ENCODE results near the gene PLAGL2. TPM values are rescaled to one million over a fixed set of nuclear protein-coding genes. Genes with fewer than 3 reads are reported as not detected.
"Not testable (repeated sequence)": the region's sequence is repeated elsewhere in the genome, so short reads cannot be mapped to it uniquely, and the experiment has no call there.

The PLAGL2 gene
- total and polyA plus RNA-seq, 5 donors: 4.1 to 7.8 (median 6.7) TPM

DNA sequence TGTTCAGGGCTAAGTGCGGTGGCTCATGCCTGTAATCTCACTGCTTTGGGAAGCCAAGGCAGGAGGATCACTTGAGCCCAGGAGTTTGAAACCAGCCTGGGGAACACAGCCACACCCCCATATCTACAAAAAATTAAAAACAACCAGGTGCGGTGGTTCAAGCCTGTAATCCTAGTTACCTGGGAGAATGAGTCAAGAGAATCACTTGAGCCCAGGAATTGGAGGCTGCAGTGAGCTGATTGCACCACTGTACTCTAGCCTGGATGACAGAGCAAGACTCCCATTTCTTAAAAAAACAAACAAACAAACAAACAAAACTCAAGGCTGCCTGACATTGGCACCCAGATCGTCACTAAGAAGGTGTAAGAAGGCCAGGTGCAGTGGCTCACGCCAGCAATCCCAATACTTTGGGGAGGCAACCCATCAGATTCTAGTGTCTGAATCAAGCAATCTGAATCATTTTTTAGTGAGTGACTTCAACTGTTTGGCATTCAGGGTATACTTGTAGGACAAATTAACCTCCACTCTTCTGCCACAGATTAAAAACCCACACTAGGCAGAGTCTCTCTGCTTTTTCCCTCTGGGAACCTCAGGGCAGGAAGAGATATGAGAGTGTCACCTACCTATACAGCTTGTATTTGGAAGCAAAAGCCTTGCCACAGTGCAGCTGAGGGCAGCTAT, 6.1 kb downstream of the PLAGL2 start:
- H3K4me1 ChIP-seq (ENCODE audit: control insufficient read depth, insufficient read depth, low read length): peaks cover 14% of the 10 kb centered on the region
- no peaks in the 10 kb centered on the region for H3K27me3 ChIP-seq (ENCODE audit: control insufficient read depth, insufficient read depth)
- no peaks in the 10 kb centered on the region for H3K9me3 ChIP-seq (ENCODE audit: control insufficient read depth, low read length)
- no peak for DNase-seq
- H3K4me3 ChIP-seq (ENCODE audit: low read length): no peak overlapping the region
- intact Hi-C loops (cut with DNase I): no loop called here
- H3K27ac ChIP-seq (ENCODE audit: low read length): peak overlapping the region; percentile 68
- no peak for ATAC-seq
- 82% methylated on average over 4 of the region's 4 CpGs for WGBS

DNA sequence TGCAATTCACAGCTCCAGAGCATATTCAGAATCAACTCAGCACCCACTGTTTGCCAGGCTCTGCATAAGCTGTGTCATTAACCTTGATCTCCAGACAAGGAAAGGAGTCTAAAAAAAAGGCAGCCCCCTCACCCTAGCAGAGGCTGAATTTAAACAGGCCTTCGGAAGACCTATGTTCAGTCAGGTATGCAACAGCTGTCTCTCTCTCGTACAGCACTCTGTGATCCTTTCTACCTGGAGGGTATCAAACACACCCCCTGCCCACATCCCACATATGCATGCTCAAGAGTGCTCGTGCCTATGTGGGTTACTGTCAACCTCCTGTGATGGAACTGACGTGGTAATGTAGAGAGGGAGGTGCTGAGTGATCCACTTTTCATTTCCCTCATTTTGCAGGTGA, 8.5 kb downstream of the PLAGL2 start:
- ATAC-seq (no peak), DNase-seq (no peak)
- H3K4me1 ChIP-seq (ENCODE audit: control insufficient read depth, insufficient read depth, low read length): peaks cover 5% of the 10 kb centered on the region
- H3K9me3 ChIP-seq (ENCODE audit: control insufficient read depth, low read length): no peaks in the 10 kb centered on the region
- H3K4me3 ChIP-seq (ENCODE audit: low read length): no peak overlapping the region
- no peaks in the 10 kb centered on the region for H3K27me3 ChIP-seq (ENCODE audit: control insufficient read depth, insufficient read depth)
- intact Hi-C loops (cut with DNase I): no loop called here
- H3K27ac ChIP-seq (ENCODE audit: low read length): no peak overlapping the region
- whole genome bisulfite sequencing: 86% methylated on average over 4 of the region's 4 CpGs

GRCh38 chr20:32197136-32197535, 10.4 kb downstream of the PLAGL2 start:
- DNase-seq; H3K9me3 ChIP-seq (ENCODE audit: control insufficient read depth, low read length); intact Hi-C loops (cut with DNase I); H3K4me1 ChIP-seq (ENCODE audit: control insufficient read depth, insufficient read depth, low read length); H3K27me3 ChIP-seq (ENCODE audit: control insufficient read depth, insufficient read depth); H3K27ac ChIP-seq (ENCODE audit: low read length); ATAC-seq; H3K4me3 ChIP-seq (ENCODE audit: low read length): not testable (repeated sequence)
- 88% methylated on average over 20 of the region's 20 CpGs for WGBS

- WGBS: 95% methylated on average over 11 of the region's 11 CpGs
Measured at GRCh38 chr20:32196613-32197012, 10.9 kb downstream of the PLAGL2 start.

DNA sequence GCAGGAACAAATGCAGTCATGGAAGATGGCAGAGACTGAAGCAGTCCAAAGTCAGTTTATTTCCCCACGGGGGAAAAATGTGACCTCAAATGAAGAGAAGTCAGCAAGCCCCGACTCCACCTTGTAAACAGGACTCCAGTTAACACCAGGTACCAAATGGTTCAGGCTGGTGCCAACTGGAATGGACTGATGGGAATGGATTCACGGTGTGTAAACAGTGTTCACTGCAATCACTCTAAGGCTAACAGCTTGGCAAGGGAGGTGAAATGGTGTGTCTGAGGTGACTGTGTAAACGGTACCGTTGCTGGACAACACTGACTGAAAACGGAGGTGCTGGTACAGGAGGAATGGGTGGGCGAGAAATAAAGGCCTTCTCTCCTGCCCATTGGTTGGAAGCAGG, 12.0 kb downstream of the PLAGL2 start:
- WGBS: 72% methylated on average over 7 of the region's 7 CpGs
- no peak for DNase-seq
- H3K4me1 ChIP-seq (ENCODE audit: control insufficient read depth, insufficient read depth, low read length): no peaks in the 10 kb centered on the region
- ATAC-seq: no peak
- no peak overlapping the region for H3K27ac ChIP-seq (ENCODE audit: low read length)
- H3K27me3 ChIP-seq (ENCODE audit: control insufficient read depth, insufficient read depth): no peaks in the 10 kb centered on the region
- H3K9me3 ChIP-seq (ENCODE audit: control insufficient read depth, low read length): no peaks in the 10 kb centered on the region
- H3K4me3 ChIP-seq (ENCODE audit: low read length): no peak overlapping the region
- intact Hi-C loops (cut with DNase I): no loop called here

More at GRCh38 chr20:32196613-32197012, 10.9 kb downstream of the PLAGL2 start:
- DNase-seq; intact Hi-C loops (cut with DNase I); H3K27ac ChIP-seq (ENCODE audit: low read length); H3K9me3 ChIP-seq (ENCODE audit: control insufficient read depth, low read length); H3K27me3 ChIP-seq (ENCODE audit: control insufficient read depth, insufficient read depth); ATAC-seq; H3K4me3 ChIP-seq (ENCODE audit: low read length); H3K4me1 ChIP-seq (ENCODE audit: control insufficient read depth, insufficient read depth, low read length): not testable (repeated sequence)

GRCh38 chr20:32193996-32194395, 13.5 kb downstream of the PLAGL2 start:
- Histone ChIP-seq H3K27me3 (ENCODE audit: control insufficient read depth, insufficient read depth) (no peaks in the 10 kb centered on the region), H3K9me3 (ENCODE audit: control insufficient read depth, low read length) (no peaks in the 10 kb centered on the region), H3K4me3 (ENCODE audit: low read length) (no peak overlapping the region), H3K27ac (ENCODE audit: low read length) (no peak overlapping the region), H3K4me1 (ENCODE audit: control insufficient read depth, insufficient read depth, low read length) (peaks cover 4% of the 10 kb centered on the region)
- intact Hi-C loops (cut with DNase I): no loop called here
- ATAC-seq (no peak), DNase-seq (no peak)
- WGBS: 61% methylated on average over 6 of the region's 6 CpGs

DNA sequence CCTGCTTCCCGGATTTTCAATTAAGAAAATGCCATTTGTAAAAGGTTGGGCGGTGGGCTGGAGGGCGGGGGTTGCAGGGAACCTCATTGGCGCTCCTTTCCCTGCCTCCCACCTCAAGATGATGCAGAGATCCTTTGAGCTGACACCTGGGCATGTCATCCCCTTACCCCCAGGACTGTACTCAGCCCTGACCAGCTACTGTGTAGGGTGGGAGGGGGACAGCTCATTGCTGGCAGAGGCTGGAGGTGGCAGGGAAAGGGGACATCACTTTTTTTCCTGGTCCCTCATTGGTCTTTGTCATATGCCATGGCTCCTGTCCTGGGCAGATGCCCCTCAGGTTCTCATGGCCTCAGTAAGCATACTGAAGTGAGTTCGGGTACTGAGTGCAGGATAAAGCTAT, 14.2 kb downstream of the PLAGL2 start:
- H3K4me3 ChIP-seq (ENCODE audit: low read length); intact Hi-C loops (cut with DNase I); H3K27ac ChIP-seq (ENCODE audit: low read length); H3K27me3 ChIP-seq (ENCODE audit: control insufficient read depth, insufficient read depth); ATAC-seq; DNase-seq; H3K9me3 ChIP-seq (ENCODE audit: control insufficient read depth, low read length): not testable (repeated sequence)
- WGBS: 90% methylated on average over 5 of the region's 5 CpGs
- H3K4me1 ChIP-seq (ENCODE audit: control insufficient read depth, insufficient read depth, low read length): peaks cover 10% of the 10 kb centered on the region

GRCh38 chr20:32192698-32193097, 14.8 kb downstream of the PLAGL2 start:
- DNase-seq (no peak), ATAC-seq (peak; percentile 4 to 71)
- Histone ChIP-seq H3K4me3 (ENCODE audit: low read length) (no peak overlapping the region), H3K4me1 (ENCODE audit: control insufficient read depth, insufficient read depth, low read length) (peaks cover 12% of the 10 kb centered on the region), H3K27me3 (ENCODE audit: control insufficient read depth, insufficient read depth) (no peaks in the 10 kb centered on the region), H3K9me3 (ENCODE audit: control insufficient read depth, low read length) (no peaks in the 10 kb centered on the region), H3K27ac (ENCODE audit: low read length) (no peak overlapping the region)
- intact Hi-C loops (cut with DNase I): no loop called here
- WGBS: 53% methylated on average over 3 of the region's 3 CpGs

- ATAC-seq: no peak
- no peak for DNase-seq
- Histone ChIP-seq H3K9me3 (ENCODE audit: control insufficient read depth, low read length) (no peaks in the 10 kb centered on the region), H3K4me3 (ENCODE audit: low read length) (no peak overlapping the region), H3K27ac (ENCODE audit: low read length) (no peak overlapping the region), H3K4me1 (ENCODE audit: control insufficient read depth, insufficient read depth, low read length) (peaks cover 12% of the 10 kb centered on the region), H3K27me3 (ENCODE audit: control insufficient read depth, insufficient read depth) (no peaks in the 10 kb centered on the region)
- intact Hi-C loops (cut with DNase I): no loop called here
Measured at GRCh38 chr20:32191873-32192272, 15.7 kb downstream of the PLAGL2 start.

DNA sequence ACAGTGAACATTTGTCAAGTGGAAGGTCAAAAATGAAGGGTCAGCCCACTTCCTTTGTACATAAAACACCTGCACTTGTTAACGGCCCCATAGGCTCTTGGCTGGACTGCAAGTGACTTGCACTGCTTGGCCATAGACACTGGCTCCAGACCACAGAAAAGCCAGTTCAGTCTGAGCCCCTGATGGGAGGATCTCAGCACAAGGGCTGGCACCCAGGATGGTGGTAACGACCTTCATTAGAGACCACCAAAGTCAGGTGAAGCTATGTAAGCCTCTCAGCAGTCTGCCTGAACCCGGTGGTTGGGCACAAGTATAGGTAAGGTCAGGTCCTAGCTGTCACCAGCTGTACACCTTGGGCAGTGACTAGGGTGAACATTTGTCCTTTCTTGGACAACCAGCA, 16.1 kb downstream of the PLAGL2 start:
- peaks cover 12% of the 10 kb centered on the region for H3K4me1 ChIP-seq (ENCODE audit: control insufficient read depth, insufficient read depth, low read length)
- ATAC-seq (no peak), DNase-seq (no peak)
- 82% methylated on average over 3 of the region's 3 CpGs for WGBS
- H3K27me3 ChIP-seq (ENCODE audit: control insufficient read depth, insufficient read depth): no peaks in the 10 kb centered on the region
- intact Hi-C loops (cut with DNase I): no loop called here
- H3K27ac ChIP-seq (ENCODE audit: low read length): no peak overlapping the region
- H3K9me3 ChIP-seq (ENCODE audit: control insufficient read depth, low read length): no peaks in the 10 kb centered on the region
- no peak overlapping the region for H3K4me3 ChIP-seq (ENCODE audit: low read length)

- H3K27ac ChIP-seq (ENCODE audit: low read length): no peak overlapping the region
- H3K4me3 ChIP-seq (ENCODE audit: low read length): peak overlapping the region; percentile 71
- 38% methylated on average over 14 of the region's 14 CpGs for whole genome bisulfite sequencing
- no peak for DNase-seq
- ATAC-seq: no peak
- no peaks in the 10 kb centered on the region for H3K9me3 ChIP-seq (ENCODE audit: control insufficient read depth, low read length)
- H3K4me1 ChIP-seq (ENCODE audit: control insufficient read depth, insufficient read depth, low read length): peaks cover 12% of the 10 kb centered on the region
- no peaks in the 10 kb centered on the region for H3K27me3 ChIP-seq (ENCODE audit: control insufficient read depth, insufficient read depth)
- intact Hi-C loops (cut with DNase I): no loop called here
Measured at GRCh38 chr20:32190616-32191415, 16.7 kb downstream of the PLAGL2 start.
